ENCODE results near the gene CENPO.

CENPO gene

GRCh38 chr2:24853046-24853445 is 59.8 kb downstream of the CENPO start:
- DNase-seq (ENCODE audit: extremely low spot score, insufficient read length, low read depth) (no peak), FAIRE-seq (no peak)

DNA sequence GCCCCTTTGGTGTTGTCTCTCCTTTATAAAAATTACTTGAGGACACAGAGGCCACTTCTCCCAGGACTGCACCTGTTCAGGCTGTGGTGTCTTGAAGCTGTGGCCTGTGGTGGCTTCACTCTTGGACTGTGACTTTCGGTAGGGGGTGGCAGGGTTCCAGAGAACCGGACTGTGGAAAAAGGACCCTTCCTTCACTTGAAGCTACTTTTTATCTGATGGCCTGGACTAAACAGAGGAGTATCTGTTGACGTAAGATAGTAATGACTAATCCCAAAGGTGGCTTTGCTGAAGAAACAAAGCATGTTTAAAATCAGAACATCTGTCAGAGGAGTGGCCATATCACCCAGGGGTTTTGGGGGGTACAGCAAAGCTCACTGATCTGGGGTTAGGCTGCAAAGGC is 60.8 kb downstream of the CENPO start:
- FAIRE-seq (no peak), DNase-seq (ENCODE audit: extremely low spot score, insufficient read length, low read depth) (no peak)

GRCh38 chr2:24855022-24855622 is 61.9 kb downstream of the CENPO start:
- DNase-seq (ENCODE audit: extremely low spot score, insufficient read length, low read depth) (no peak), FAIRE-seq (no peak)

DNA sequence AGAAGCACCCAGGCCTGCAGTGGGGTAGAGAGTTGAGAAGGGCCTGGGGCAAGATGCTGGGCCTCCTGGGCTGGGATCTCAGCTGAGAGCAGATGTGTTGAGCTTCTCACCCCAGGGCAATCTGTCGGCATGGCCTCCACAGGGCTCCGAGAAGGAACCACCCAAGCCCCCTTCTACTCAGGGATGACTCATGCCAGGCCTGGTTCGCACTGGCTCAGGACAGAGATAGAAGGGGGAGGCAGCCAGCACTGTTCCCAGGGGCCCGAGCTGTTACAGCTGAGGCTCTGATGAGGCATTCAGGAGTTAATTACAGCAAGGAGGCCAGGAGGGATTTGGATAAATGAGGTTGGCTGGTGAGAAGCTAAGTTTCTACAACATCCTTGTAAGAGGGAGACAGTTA is 62.5 kb downstream of the CENPO start:
- FAIRE-seq (no peak), DNase-seq (ENCODE audit: extremely low spot score, insufficient read length, low read depth) (no peak)

- FAIRE-seq, result no peak
- no peak for DNase-seq (ENCODE audit: extremely low spot score, insufficient read length, low read depth)
These were observed 63.6 kb downstream of the CENPO start for GRCh38 chr2:24856791-24857211.

DNA sequence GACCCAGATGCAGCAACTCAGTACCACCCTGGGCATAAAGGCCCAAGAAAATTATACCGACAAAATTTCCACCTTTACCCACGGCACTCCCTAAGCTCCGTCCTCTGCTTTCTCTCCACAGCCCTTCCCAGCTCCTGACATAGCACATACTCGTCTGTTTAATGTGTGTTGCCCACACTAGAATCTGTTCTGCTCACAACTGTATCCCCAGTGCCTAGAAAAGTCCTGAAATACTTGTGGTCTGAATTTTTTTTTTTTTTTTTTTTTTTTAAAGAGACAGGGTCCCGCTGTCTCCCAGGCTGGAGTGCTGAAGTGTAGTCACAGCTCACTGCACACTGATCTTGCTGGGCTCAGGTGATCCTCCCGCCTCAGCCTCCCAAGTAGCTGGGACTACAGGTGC is 64.5 kb downstream of the CENPO start:
- DNase-seq (ENCODE audit: extremely low spot score, insufficient read length, low read depth) (no peak), FAIRE-seq (no peak)

DNA sequence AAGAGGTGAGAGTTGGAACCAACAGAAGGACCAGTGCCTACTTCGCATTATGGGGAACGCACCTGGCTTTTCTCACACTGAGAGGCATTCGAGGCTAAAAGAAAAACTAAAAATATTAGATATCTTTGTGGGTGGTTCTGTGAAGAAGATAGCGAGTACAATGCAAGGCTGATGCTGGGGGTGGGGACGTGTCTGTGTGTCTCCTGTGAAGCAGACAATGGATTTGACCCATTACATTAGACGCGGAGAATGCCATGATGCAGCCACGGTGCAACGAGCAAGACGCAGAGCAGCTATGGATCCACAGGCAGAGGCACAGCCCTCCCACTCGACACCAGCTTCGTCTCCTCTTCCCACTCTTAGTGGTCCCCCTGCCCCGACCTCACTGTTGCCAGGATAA is 65.8 kb downstream of the CENPO start:
- DNase-seq (ENCODE audit: extremely low spot score, insufficient read length, low read depth) (no peak), FAIRE-seq (no peak)

DNA sequence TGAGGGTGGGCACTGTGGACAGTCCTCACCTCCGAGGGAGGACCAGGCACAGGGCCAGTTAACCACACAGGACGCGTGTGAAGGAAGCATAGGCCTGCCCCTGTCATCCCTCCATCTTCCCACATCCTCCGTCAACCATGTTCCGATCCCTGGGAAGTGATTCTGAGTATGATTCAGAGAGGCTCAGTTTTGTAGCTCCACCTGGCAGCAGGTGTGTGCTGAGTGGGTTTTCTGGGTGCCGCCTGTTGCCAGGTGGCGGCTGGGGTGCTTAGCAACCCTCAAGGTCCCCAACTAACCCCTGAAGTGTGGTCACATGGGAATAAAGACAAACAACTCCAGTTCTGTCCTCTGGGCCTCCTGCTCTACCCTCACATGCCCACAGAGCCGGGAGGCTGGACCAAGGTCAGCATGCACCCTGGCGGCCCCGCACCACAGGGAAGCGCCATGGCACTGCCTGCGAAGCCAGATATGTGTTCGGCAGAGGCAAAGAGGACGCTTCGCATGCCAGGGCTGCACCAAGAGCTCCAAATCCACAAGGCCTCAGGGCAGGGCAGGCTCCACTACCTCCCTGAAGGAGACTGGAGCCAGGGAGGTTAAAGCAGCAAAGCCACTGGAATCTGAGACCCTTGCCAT is 66.9 kb downstream of the CENPO start:
- DNase-seq (ENCODE audit: extremely low spot score, insufficient read length, low read depth) (no peak), FAIRE-seq (no peak)

- DNase-seq (ENCODE audit: extremely low spot score, insufficient read length, low read depth) (no peak), FAIRE-seq (no peak)
These were observed 67.4 kb downstream of the CENPO start for GRCh38 chr2:24860631-24861030.

DNA sequence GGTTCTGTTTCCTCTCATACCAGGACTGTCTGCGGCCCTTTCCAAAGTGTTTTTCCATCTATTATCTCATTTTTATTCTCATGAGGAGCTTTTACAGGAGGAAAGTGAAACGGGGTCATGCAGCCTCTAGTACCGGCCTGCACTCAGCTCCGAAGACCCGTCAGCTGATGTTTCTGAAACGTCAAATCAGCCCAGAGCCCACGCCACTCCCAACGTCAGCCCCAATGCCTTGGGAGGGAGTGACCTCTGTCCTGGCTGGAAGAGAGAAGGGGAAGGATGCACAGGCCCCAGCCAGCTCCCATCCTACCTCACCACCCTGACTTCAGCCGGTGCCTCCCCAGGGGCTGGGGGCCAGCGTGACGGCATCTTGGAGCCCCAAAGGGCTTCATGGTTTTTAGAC is 68.3 kb downstream of the CENPO start:
- DNase-seq (ENCODE audit: extremely low spot score, insufficient read length, low read depth) (no peak), FAIRE-seq (no peak)

DNA sequence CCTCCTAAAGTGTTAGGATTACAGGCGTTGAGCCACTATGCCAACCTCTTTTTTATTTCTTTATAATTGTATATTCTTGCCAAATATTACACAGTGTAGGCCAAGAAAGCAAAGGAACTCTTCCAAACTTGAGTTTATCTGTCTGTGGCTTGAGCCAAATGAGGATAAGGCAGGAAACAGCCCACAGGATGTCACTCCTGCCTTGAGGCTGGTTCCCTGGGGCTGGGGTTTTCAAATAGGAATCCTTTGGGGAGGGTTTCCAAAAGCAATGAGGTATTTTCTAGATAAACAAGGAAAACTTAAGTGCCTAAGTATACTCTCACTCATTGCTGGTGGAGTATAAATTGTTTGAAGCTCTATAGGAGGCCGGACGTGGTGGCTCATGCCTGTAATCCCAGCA is 70.4 kb downstream of the CENPO start:
- DNase-seq (ENCODE audit: extremely low spot score, insufficient read length, low read depth), result no peak
- FAIRE-seq, result no peak

GRCh38 chr2:24866946-24867345 is 73.7 kb downstream of the CENPO start:
- DNase-seq (ENCODE audit: extremely low spot score, insufficient read length, low read depth) (no peak), FAIRE-seq (no peak)

DNA sequence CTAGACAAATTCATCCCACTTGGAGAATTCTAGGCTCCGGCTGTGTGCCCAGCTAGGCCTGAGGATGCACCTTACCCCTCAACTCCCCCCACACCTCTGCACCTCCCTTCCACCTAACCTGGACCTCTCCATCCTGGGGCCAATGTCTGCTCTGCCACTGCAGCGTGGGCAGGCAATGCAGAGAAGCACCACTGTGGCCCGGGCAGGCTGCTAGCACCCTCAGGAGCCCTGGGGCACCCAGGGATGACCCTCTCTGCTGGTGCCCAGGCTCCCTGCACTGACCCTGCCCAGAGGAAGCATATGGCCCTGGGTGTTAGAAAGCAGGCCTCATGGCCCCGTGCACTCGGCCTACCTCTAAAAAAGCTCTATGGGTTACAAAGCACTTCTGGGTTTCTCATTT is 77.2 kb downstream of the CENPO start:
- DNase-seq (ENCODE audit: extremely low spot score, insufficient read length, low read depth), result no peak
- no peak for FAIRE-seq

DNA sequence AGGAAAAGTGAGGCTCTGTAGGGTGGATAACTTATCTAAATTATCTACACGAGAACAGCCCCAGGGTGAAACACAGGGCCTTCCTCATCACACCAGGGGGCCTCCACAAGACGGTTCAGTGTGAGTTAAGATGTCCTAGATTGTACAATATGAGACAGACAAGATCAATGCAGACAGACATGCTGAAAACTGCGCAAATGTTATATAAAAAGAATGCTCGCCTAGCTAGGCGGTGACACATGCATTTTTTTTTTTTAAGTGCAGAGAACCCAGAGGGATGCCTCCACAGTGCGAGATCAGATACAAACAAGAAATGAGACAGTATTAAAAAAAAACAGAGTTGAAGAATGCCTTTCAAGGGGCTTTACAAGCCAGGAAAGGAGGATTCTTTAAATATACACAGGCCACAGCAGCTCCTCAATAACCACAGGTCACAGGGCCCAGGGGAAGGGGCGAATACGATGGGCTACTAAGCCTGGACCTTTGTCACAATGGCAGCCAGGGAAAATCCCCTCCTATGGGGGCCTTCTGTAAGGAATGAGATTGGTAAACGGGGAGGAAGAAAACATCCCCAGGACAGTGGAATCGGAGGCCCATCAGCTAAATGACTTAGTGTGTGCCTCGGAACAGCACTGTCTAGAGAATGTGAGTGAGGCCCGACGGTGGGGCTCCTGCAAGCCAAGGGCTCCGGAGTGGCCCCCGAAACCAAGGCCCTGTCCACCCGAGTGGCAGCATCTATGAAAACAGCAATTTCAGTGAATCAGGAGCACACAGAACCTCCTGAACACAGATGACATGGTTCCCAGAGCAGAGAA is 77.9 kb downstream of the CENPO start:
- DNase-seq (ENCODE audit: extremely low spot score, insufficient read length, low read depth), result no peak
- FAIRE-seq, result no peak

DNA sequence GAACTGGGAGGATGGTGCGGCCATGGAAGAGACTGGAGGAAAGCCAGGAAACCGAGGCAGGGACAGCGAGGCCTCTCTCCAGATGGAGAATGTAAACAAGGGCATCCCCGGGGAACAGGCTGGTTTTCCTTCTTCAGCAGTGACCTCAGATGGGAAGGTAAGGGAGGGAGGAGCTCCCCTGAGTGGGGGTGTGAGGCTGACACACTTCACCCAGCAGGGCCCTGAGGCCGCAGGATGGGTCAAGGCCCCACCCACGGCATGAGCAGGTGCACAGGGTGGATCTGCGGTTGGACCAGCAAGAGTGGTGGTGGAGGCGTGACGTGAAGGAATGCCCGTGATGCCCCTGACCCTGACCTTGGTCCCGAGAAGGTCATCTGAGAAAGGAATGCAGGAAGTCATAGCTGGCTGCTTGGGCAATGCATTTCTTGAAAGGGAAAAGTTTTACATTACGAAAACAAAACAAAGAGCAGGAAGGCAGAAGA is 78.7 kb downstream of the CENPO start:
- no peak for DNase-seq (ENCODE audit: extremely low spot score, insufficient read length, low read depth)
- FAIRE-seq, result no peak

All from GM18507 (cell line).